Heart right ventricle (tissue), 16 donors: Measurements from ENCODE around the gene DCST1. TPM values are rescaled to one million over a fixed set of nuclear protein-coding genes. Genes with fewer than 3 reads are reported as not detected.
"Not testable (repeated sequence)": the region's sequence is repeated elsewhere in the genome, so short reads cannot be mapped to it uniquely, and the experiment has no call there.

Experiments
- ATAC-seq, 8 donors: fragments of 200-7000 bp; cut with Tn5 transposase; one replicate each; pipeline ENCODE4 v1.9.1; 2020; ENCODE audit warnings: mild to moderate bottlenecking in 8 of 8, moderate library complexity in 8 of 8, moderate number of reproducible peaks in 1 of 8
- DNase-seq, 2 donors: peaks; one replicate each; pipeline ENCODE4 v3.0.0-alpha.2; 2020
- H3K27ac ChIP-seq, 10 donors: fragments of 200-600 bp; sonication (generic) in 2 of 10; one replicate each; pipeline versions ENCODE4 v1.5.0 to v1.8.0; 2020 to 2022; ENCODE audit warnings: mild to moderate bottlenecking in 3 of 10
- H3K27me3 ChIP-seq, 7 donors: fragments of 200-600 bp; one replicate each; pipeline ENCODE4 v1.8.0; 2021 to 2022; ENCODE audit warnings: mild to moderate bottlenecking in 2 of 7
- H3K36me3 ChIP-seq, 9 donors: fragments of 200-600 bp; sonication (generic) in 1 of 9; one replicate each; pipeline versions ENCODE4 v1.5.0 to v1.8.0; 2020 to 2022; ENCODE audit warnings: mild to moderate bottlenecking in 2 of 9
- H3K4me1 ChIP-seq, 9 donors: fragments of 200-600 bp; sonication (generic) in 1 of 9; one replicate each; pipeline versions ENCODE4 v1.5.0 to v1.8.0; 2020 to 2022; ENCODE audit warnings: mild to moderate bottlenecking in 4 of 9
- H3K4me3 ChIP-seq, 10 donors: fragments of 200-600 bp; sonication (generic) in 2 of 10; one replicate each; pipeline versions ENCODE4 v1.5.0 to v1.8.0; 2020 to 2022; ENCODE audit warnings: mild to moderate bottlenecking in 7 of 10, moderate library complexity in 2 of 10
- H3K9me3 ChIP-seq, 11 donors: fragments of 200-600 bp in 10 of 11; sonication (generic) in 2 of 11; one replicate each; pipeline versions ENCODE4 v1.5.0 to v1.8.0; 2013 to 2022; ENCODE audit warnings: mild to moderate bottlenecking in 2 of 11, control low read depth in 1 of 11, moderate library complexity in 1 of 11
- WGBS, 2 donors: extraction: QIAGEN DNeasy Blood & Tissue Kit; methylation state at CpG; one replicate each; pipeline ENCODE4 v1.1.7; 2013; ENCODE audit warnings: inconsistent platforms in 1 of 2; 5-methylcytosine and 5-hydroxymethylcytosine counted together
- intact Hi-C, 10 donors: fragments of 100-400 bp; cut with DNase I; formaldehyde crosslinking; loops; one replicate each; pipeline versions ENCODE4 v1.11.1 to v1.14.2; 2022
- long read RNA-seq, 3 donors: library from polyadenylated mRNA; unstranded; transcript quantifications; one replicate each; pipeline ENCODE4 v2.0.0, GENCODE V29; 2020 to 2021
- polyA plus RNA-seq, 2 donors: library from polyadenylated mRNA; stranded (reverse); fragments of 200-250 nt; gene quantifications; one replicate each; pipeline ENCODE4 v1.2.3, GENCODE V29; 2013
- total RNA-seq, 10 donors: library from RNA; stranded (reverse); fragmentation: NEBNext Ultra II Directional in 3 of 10; extraction: Animal tissue kit (Norgen Biotek cat#: 25700) in 3 of 10; gene quantifications; one replicate each; pipeline versions ENCODE4 v1.2.1 to v1.2.4, GENCODE V29; 2021 to 2023
- TF ChIP-seq, protein P1 (sequence below), 9 donors: fragments of 200-600 bp; sonication (generic) in 2 of 9; IDR thresholded peaks; one replicate each; pipeline versions ENCODE4 v1.5.0 to v1.8.0; 2021 to 2022; ENCODE audit warnings: antibody characterized with exemption in 9 of 9, mild to moderate bottlenecking in 5 of 9, moderate library complexity in 1 of 9
- donor health status: Arrhythmogenic right ventricular cardiomyopathy.
- donor health status: ischemic (EF 13 %, LVEDD 7.1; RV severe dilation, severe dysfunction).
- donor health status: healthy with polysubstance abuse.
- donor health status: DM: no; HTN: yes; CAD: no.
- donor health status: DM: no; HTN: no; CAD: no.
- donor health status: ischemic (EF 25% LVEDD 6.9; RV normal size, moderate dysfunction).
- donor health status: ischemic (EF 25% LVEDD 5.7; RV mildly dilated, moderate dysfunction).
- donor health status: healthy.
- donor health status: DM: yes; HTN: yes; CAD: no.
- donor health status: Ischemic cardiomyopathy.
- donor health status: ischemic (EF 35%, LVEDD 5.7; RV mildly dilated, moderate dysfunction).
- donor health status: nonischemic (EF 11% LVEDD 7.7; RV severe dilation, severe dysfunction).
- donor health status: DM: yes; HTN: yes; CAD: no.
- donor health status: PGD.
- donor health status: ischemic (EF 29% LVEDD 5.4; RV normal size, mild dysfunction).
- donor health status: nonischemic (EF 23%, LVEDD 6.1; RV moderate dilation, normal function).

Gene DCST1, protein sequence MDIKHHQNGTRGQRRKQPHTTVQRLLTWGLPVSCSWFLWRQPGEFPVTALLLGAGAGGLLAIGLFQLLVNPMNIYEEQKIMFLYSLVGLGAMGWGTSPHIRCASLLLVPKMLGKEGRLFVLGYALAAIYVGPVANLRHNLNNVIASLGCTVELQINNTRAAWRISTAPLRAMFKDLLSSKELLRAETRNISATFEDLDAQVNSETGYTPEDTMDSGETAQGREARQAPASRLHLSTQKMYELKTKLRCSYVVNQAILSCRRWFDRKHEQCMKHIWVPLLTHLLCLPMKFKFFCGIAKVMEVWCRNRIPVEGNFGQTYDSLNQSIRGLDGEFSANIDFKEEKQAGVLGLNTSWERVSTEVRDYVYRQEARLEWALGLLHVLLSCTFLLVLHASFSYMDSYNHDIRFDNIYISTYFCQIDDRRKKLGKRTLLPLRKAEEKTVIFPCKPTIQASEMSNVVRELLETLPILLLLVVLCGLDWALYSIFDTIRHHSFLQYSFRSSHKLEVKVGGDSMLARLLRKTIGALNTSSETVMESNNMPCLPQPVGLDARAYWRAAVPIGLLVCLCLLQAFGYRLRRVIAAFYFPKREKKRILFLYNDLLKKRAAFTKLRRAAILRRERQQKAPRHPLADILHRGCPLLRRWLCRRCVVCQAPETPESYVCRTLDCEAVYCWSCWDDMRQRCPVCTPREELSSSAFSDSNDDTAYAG
- total RNA-seq (not detected), polyA plus RNA-seq (under 1 TPM in 1 of 2 donors, not detected in 1; 0.29 TPM)
- long read RNA-seq, donor 1: 0 reads
- long read RNA-seq, donor 2: 0 reads
- long read RNA-seq, donor 3, partial matches to known transcripts: 0 of 1 reads
- long read RNA-seq, donor 3, other reads (novel, unspliced or antisense): 1 of 1 reads

DNA sequence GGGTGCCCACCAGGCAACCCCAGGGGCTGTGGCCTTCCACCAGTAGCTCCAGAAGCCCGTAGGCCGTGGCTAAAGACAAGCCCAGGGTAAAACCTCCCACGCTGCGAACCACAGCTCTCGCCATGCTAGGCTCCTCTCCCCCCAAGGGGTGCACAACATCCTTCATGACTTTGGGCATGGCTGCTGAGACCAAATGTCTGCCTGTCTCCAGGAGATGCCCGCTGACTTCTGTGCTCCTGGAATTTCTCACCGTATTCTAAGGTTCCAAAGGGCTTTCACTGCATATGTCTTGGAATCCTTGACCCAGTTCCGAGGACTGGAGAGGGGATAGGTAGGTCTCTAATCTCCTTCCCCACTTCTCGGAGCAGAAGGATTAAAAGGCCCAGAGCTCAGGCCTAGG, at the start of gene DCST1, which contains the start of gene DCST2:
TSS of gene DCST1 (plus strand) at position 301 of the 400 bp plus-strand sequence. CDS start 213 bp downstream, outside the sequence.
TSS of gene DCST2 (minus strand) at position 258 of the 400 bp plus-strand sequence. CDS start at position 178, 80 bp downstream.
- Histone ChIP-seq H3K9me3 (no peaks in the 10 kb centered on the region), H3K4me3 (no peak within 1 kb of the TSS), H3K27me3 (no peaks in the 10 kb centered on the region), H3K4me1 (peaks cover 0 to 18% (median 0%) of the 10 kb centered on the region in 9 donors), H3K36me3 (no peaks in the 10 kb centered on the region), H3K27ac (no peak within 1 kb of the TSS)
- ATAC-seq (no peak), DNase-seq (no peak)
- TF ChIP-seq, protein P1, sequence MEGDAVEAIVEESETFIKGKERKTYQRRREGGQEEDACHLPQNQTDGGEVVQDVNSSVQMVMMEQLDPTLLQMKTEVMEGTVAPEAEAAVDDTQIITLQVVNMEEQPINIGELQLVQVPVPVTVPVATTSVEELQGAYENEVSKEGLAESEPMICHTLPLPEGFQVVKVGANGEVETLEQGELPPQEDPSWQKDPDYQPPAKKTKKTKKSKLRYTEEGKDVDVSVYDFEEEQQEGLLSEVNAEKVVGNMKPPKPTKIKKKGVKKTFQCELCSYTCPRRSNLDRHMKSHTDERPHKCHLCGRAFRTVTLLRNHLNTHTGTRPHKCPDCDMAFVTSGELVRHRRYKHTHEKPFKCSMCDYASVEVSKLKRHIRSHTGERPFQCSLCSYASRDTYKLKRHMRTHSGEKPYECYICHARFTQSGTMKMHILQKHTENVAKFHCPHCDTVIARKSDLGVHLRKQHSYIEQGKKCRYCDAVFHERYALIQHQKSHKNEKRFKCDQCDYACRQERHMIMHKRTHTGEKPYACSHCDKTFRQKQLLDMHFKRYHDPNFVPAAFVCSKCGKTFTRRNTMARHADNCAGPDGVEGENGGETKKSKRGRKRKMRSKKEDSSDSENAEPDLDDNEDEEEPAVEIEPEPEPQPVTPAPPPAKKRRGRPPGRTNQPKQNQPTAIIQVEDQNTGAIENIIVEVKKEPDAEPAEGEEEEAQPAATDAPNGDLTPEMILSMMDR (IDR thresholded peaks at IDR 0.05): no peak
- intact Hi-C loops: no loop called here
- 95% methylated on average over 9 of the region's 9 CpGs for WGBS, 2 donors

DNA sequence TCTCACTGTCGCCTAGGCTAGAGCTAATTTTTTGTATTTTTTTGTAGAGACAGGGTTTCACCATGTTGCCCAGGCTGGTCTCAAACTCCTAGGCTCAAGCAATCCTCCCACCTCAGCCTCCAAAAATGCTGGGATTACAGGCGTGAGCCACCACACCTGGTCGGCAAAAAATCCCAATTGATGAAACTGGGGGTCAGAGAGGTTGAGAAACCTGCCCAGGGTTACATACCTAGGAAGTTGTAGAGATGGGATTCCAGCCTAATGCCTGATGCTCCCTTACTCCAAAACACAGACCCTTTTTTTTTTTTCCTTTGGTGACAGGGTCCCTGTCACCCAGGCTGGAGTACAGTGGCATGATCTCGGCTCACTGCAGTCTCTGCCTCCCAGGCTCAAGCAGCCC, 46.9 kb upstream of the DCST1 start:
- H3K9me3 ChIP-seq, intact Hi-C loops, H3K27ac ChIP-seq, H3K27me3 ChIP-seq, ATAC-seq, H3K4me3 ChIP-seq, DNase-seq: not testable (repeated sequence)
- peaks cover 0 to 59% (median 12%) of the 10 kb centered on the region in 9 donors for H3K36me3 ChIP-seq
- H3K4me1 ChIP-seq: peaks cover 7 to 28% (median 17%) of the 10 kb centered on the region in 9 donors
- WGBS, 2 donors: 93 to 98% methylated on average over 4 of the region's 4 CpGs

DNA sequence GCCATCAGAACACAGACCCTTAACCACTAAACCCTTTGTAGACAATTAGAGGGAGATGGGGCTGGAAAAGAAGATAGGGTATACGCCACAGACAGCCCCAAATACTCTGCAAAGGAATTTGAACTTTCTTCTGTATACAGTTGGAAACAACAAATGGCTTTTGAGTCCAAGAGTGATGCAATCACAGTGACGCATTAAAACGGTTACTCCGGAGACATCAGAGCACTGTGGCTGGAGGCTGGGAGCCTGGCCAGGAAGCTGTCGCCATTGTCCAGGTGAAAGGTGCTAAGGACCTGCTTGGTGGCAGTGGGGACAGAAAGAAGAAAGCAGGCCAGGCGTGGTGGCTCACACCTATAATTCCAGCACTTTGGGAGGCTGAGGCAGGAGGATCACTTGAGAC, 46.3 kb upstream of the DCST1 start:
- TF ChIP-seq, protein P1 (IDR thresholded peaks at IDR 0.05): no peak
- DNase-seq: no peak
- intact Hi-C loops: no loop called here
- H3K27me3 ChIP-seq: no peaks in the 10 kb centered on the region
- no peaks in the 10 kb centered on the region for H3K9me3 ChIP-seq
- ATAC-seq: peak in 1 of 8 donors; percentile 22
- H3K36me3 ChIP-seq: peaks cover 0 to 59% (median 12%) of the 10 kb centered on the region in 9 donors
- H3K4me1 ChIP-seq: peaks cover 6 to 24% (median 15%) of the 10 kb centered on the region in 9 donors
- 65 to 71% methylated on average over 6 of the region's 6 CpGs for WGBS, 2 donors
- no peak overlapping the region for H3K27ac ChIP-seq
- no peak overlapping the region for H3K4me3 ChIP-seq

DNA sequence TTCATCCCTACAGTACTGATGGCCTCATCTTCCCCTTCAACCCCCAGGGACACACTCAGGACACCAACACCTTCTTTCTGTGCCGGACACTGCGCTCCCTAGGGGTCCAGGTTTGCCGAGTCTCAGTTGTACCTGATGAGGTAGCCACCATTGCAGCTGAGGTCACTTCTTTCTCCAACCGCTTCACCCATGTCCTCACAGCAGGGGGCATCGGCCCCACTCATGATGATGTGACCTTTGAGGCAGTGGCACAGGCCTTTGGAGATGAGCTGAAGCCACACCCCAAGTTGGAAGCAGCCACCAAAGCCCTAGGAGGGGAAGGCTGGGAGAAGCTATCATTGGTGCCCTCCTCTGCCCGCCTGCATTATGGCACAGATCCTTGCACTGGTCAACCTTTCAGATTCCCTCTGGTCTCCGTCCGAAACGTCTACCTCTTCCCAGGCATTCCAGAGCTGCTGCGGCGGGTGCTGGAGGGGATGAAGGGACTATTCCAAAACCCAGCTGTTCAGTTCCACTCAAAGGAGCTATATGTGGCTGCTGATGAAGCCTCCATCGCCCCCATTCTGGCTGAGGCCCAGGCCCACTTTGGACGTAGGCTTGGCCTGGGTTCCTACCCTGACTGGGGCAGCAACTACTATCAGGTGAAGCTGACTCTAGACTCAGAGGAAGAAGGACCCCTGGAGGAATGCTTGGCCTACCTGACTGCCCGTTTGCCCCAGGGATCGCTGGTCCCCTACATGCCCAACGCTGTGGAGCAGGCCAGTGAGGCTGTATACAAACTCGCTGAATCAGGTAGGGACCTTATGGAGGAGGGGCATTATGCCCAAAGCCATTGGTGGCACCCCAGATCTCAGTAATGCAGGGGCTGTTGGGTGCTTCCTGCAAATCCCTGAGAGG, 45.3 kb upstream of the DCST1 start:
- Histone ChIP-seq H3K9me3 (no peaks in the 10 kb centered on the region), H3K4me3 (no peak overlapping the region), H3K36me3 (peaks cover 0 to 68% (median 12%) of the 10 kb centered on the region in 9 donors), H3K27me3 (no peaks in the 10 kb centered on the region), H3K27ac (no peak overlapping the region), H3K4me1 (peaks cover 3 to 18% (median 11%) of the 10 kb centered on the region in 9 donors)
- intact Hi-C loops: no loop called here
- 87% methylated on average over 17 of the region's 17 CpGs for WGBS, 2 donors
- DNase-seq: no peak
- no peak for ATAC-seq
- TF ChIP-seq, protein P1 (IDR thresholded peaks at IDR 0.05): peak in 1 of 9 donors; percentile 17
